K562 (cell line): ENCODE measurements around the gene SEC22A.

ENCODE experiments used
- ELF1 ChIP-seq: fragments of 200-800 bp; sonication (Bioruptor generic); IDR thresholded peaks from 2 replicates; pipeline ENCODE4 v1.6.1; 2016; ENCODE audit warnings: missing genetic modification characterization, missing compliant biosample characterization
- SMAD4 ChIP-seq: fragments of 250-450 bp; sonication (Bioruptor Pico); conservative IDR thresholded peaks from 2 replicates; pipeline ENCODE4 v1.8.0; 2021; ENCODE audit warnings: inconsistent platforms, mild to moderate bottlenecking, moderate library complexity

DNA sequence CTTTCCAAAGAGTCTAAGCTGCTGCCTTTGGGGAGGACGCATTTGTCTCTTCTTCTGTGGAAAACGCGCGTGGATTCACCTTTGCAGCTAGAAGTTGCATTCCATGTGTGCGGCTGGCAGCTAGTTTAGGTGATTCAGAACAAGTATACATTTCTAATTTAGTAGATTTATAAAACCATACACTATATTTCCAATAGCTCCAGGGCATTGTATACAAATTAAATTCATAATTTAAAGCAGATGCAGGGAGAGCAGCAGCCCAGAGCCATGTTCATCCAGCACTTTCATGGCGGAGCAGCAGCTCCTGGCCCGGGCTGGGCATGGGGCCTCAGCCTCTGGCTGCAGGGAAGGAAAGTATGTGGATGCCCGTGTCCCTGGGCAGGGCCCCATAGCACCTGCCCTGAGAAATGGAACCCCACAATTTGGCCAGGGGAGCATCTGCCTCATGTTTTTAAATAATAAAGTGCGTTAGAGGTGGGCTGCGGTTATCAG is 42.8 kb upstream of the SEC22A start:
- TF ChIP-seq ELF1 (tag): no peak
- TF ChIP-seq SMAD4 (CRISPR knock-in tag): no peak
